Measurements from ENCODE around the gene MORC4.

The MORC4 gene

GRCh38 chrX:106952089-106952488 lies 47.9 kb downstream of the MORC4 start:
- DNase-seq: no peak

DNA sequence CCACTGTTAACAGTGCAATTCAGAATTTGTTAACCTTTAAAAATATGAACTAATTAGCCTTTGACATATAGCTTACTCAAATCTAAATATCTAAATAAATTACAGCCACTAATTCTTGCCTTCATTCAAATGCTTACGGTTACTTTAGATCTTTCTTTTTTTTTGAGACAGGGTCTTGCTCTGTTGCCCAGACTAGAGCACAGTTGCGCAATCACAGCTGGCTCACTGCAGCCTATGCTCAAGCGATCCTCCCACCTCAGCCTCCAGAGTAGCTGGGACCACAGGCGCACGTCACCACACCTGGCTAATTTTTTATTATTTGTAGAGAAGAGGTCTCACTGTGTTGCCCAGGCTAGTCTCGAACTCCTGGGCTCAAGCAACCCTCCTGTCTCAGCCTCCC lies 48.8 kb downstream of the MORC4 start:
- no peak for DNase-seq

GRCh38 chrX:106950381-106950780 lies 49.6 kb downstream of the MORC4 start:
- DNase-seq: no peak

DNA sequence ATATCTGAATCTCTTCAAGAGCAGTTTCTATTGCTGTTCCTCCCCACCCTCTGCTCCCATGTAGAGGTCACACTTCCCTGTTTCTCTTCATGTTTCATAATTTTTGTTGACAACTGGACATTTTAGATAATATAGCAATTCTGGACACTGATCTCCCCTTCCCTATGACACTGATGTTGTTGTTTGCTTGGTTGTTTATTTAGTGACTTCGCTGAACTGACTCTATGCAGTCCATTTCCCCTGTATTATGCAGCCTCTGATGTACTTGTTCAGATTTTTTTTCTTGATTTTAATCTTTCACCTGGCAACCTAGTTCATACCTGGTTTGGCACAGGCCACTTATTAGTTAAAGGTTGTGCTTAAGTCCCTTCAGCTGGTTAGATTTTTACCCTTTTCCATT lies 50.6 kb downstream of the MORC4 start:
- no peak for DNase-seq

GRCh38 chrX:106948641-106949040 lies 51.4 kb downstream of the MORC4 start:
- DNase-seq: no peak

DNA sequence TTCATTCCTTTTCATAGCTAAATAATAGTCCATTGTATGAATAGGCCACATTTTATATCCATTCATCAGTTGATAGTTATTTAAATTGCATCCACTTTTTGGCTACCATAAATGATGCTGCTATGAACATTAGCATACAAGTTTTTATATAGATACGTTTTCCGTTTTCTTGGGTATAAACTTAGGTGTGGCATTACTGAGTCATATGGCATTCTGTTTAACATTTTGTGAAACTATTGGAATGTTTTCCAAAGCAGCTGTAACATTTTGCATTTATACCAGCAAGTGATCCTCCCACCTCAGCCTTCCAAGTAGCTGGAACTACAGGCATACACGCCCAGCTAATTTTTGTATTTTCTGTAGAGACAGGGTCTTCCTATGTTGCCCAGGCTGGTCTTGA lies 53.5 kb downstream of the MORC4 start:
- DNase-seq: no peak

- DNase-seq: no peak
Measured at GRCh38 chrX:106940068-106940467, 59.9 kb downstream of the MORC4 start.

- no peak for DNase-seq
Measured at GRCh38 chrX:106939566-106939965, 60.4 kb downstream of the MORC4 start.

DNA sequence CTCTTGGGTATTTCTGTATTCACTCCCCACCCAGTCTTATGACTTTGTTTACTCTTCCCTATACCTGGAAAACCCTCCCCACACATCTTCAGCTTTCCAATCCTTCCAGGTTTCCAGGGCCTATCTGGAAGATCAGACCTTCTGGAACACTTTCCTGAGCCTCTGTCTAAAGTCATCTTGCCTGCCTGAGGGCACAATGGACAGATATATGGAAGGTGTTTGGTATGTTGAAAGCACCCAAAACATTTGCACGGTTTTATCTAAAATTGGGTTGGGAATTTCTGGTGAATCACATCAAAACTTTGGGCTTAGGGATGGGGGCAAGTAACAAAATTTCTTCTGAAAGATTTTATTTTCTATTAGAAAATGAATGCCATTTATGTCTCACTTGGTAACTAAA lies 63.8 kb downstream of the MORC4 start:
- DNase-seq: no peak

GRCh38 chrX:106935175-106935574 lies 64.8 kb downstream of the MORC4 start:
- no peak for DNase-seq

GRCh38 chrX:106933538-106933961 lies 66.5 kb downstream of the MORC4 start:
- no peak for DNase-seq

DNA sequence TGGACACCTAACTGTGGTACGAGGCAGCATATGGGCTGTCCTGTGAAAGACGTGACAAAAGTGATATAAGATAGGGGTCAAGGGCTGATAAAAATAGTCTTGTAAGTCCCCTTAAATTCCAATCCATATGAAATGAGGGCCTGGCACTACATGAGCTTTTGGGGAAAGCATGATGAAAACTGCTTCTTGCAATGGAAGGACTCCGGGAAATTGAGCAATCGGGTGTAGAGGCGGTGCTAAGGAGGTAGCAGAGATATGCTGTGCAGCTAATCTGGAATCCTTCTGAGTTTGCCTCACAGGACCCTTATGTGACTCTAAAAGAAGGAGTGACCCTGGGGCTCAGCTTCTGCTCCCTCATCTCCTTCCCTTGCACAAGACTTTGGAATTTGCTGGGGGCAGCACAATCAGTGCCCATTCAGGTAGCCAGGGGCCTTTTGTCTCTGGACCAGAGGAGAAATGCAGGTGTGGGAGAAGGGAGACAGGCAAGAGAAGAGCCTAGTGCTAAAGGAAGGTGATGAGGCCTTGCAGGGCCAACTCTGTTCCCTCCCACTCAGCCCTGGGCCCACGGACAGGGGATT lies 67.0 kb downstream of the MORC4 start:
- no peak for DNase-seq

GRCh38 chrX:106932492-106932923 lies 67.5 kb downstream of the MORC4 start:
- DNase-seq: no peak

DNA sequence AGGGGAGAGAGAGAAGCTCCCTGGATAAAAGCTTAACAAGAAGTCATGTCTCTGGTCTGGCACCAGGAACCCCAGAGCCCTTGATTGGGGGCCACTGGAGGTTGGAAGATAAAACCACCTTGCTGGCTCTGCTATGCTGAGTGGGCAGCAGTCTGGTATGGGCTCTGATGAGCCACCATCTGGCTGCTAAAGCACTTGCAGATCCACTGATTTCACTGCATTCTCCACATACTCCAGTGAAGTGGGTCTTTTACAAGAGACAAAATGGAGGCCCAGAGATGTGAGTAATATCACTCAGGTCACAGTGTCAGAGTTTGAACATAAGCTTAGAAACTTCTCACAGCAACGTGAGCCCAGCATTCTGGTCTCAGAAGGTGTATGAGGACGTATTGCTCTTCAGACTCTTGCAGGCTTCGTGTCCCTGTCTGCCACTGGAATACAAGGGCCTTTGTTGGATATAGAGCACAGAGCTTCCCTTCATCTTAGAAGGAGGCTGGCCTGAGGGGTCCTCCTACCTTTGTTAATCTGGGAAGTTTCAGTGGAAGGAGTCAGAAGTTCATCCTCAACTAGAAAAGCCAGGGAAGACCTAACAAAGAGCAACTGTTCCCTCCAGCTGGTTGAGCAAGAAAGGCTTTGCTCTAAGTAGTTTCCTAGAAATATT lies 68.1 kb downstream of the MORC4 start:
- no peak for DNase-seq

GRCh38 chrX:106928227-106928626 lies 71.8 kb downstream of the MORC4 start:
- no peak for DNase-seq

GRCh38 chrX:106927700-106928099 lies 72.3 kb downstream of the MORC4 start:
- no peak for DNase-seq

DNA sequence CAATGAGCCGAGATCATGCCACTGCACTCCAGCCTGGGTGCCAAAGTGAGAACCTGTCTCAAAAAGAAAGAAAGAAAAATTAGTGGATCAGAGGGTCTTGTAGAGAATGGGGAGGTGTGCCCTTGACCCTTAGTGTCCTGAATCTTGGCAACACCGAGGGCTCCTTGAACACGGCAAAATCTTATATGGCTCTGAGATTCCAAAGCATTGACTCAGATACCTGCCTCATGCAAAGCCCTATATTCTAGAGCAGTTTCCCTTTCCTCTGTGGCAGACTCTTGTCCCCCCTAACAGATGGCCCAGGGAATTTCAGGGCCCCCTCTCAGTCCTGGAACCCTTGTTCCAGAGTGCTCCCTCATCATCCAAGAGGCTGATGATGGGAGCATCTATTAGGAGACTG lies 73.0 kb downstream of the MORC4 start:
- DNase-seq: no peak

DNA sequence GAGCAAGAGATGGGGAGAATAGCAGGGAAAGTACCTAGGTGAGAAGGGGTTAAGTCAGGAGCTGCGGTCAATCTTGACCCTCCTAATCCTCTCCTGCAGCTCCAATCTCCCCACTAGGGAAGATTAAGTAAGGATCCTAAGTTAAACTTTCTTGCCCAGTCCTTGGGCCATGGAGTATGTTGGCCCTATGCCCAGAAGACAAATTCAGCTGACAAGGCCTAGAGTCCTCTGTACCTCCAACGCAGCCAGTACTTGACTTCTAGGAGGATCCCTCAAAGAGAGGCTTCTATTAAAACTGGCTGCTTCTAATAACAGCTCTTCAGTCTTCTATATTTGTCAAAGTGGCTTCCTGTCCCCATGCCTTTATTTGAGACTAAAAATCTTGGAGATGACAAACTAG lies 78.4 kb downstream of the MORC4 start:
- no peak for DNase-seq

- no peak for DNase-seq
Measured at GRCh38 chrX:106919932-106920452, 80.0 kb downstream of the MORC4 start, which contains the start of gene CLDN2. CLDN2 (plus strand) TSS chrX:106920402; CDS start chrX:106928229, 7,827 bp downstream.

GRCh38 chrX:106917830-106918500 lies 82.0 kb downstream of the MORC4 start:
- DNase-seq: no peak

- DNase-seq: no peak
Measured at GRCh38 chrX:106912864-106913263, 87.1 kb downstream of the MORC4 start.

DNA sequence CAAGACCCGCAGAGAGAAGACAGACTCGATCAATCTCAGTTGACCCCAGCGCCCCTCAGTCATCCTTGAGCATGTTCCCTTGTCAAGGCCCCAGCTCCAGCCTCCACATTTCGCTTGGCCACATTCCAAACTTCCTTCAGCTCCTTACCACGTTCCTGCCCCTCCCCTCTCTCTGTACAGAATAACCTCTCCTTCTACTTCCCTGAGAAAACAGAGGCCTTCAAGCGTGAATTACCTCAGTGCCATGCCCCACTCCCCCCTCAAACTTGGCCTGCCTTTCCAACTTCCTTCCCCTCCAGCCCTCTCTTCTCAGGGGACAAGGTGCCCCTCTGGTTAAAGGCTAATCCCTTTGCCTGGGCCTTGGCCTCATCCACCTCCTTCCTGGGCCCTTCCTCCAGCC lies 93.7 kb downstream of the MORC4 start:
- no peak for DNase-seq

DNA sequence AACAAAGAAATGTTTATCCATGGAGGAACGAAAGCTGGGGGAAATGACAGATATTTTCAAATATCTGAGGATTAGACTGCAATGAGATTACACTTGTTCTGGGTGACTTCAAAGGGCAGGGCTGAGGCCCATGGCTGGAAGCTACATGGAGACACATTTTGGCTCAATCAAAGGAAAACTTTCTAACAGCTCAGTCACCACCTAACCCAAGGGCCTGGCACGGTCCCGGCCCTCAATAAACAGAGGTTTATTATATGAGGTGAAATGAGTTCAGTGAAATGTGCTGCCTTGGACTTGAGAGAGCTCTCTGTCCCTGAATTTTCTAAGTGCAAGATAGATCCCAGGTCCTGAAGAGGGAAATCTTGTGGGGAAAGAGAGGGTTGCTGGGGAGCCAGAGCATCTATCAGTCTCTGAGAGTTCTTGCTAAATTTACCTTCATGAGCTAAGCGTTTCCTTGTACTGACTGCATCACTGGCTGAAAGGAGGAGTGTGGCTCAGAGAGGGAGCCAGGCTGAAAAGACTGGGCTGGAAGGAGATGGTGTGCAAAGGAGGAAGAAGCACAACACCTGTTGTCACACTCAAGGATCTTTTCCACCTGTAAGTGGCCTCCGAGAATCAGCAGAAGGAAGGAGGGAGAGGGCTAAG lies 94.8 kb downstream of the MORC4 start:
- no peak for DNase-seq
